Neural progenitor cell (in vitro differentiated cells): ENCODE results near the gene MIER3. TPM values are rescaled to one million over a fixed set of nuclear protein-coding genes. Genes with fewer than 3 reads are reported as not detected.
A peak's percentile ranks its signal among the peaks of the same experiment; 100 is the strongest.

Experiments
- DNase-seq: peaks from one replicate; pipeline ENCODE4 v3.0.0-alpha.2; 2016; ENCODE audit warnings: low spot score
- H2AFZ ChIP-seq: fragments of 200-600 bp; sonication (generic); replicated peaks from 2 replicates; pipeline ENCODE4 v1.6.1; 2016; ENCODE audit warnings: antibody characterized with exemption
- H3F3A ChIP-seq: fragments of 200-600 bp; sonication (generic); 2 replicates; pipeline ENCODE4 v1.6.1; 2016; ENCODE audit warnings: antibody characterized with exemption, low read depth
- H3K27ac ChIP-seq: fragments of 200-600 bp; sonication (generic); 2 replicates; pipeline ENCODE4 v1.5.1; 2016; ENCODE audit warnings: mild to moderate bottlenecking
- H3K27me3 ChIP-seq: fragments of 200-600 bp; sonication (generic); 2 replicates; pipeline ENCODE4 v1.6.1; 2016; ENCODE audit warnings: mild to moderate bottlenecking, moderate library complexity
- H3K36me3 ChIP-seq: fragments of 200-600 bp; sonication (generic); 2 replicates; pipeline ENCODE4 v1.5.1; 2016
- H3K4me1 ChIP-seq: fragments of 200-600 bp; sonication (generic); 2 replicates; pipeline ENCODE4 v1.6.1; 2016; ENCODE audit warnings: mixed run types
- H3K4me2 ChIP-seq: fragments of 200-600 bp; sonication (generic); 2 replicates; pipeline ENCODE4 v1.6.1; 2016
- H3K4me3 ChIP-seq: fragments of 200-600 bp; sonication (generic); 2 replicates; pipeline ENCODE4 v1.5.1; 2016
- H3K79me2 ChIP-seq: fragments of 200-600 bp; sonication (generic); 2 replicates; pipeline ENCODE4 v1.6.1; 2016; ENCODE audit warnings: low read depth
- H3K9ac ChIP-seq: fragments of 200-600 bp; sonication (generic); 2 replicates; pipeline ENCODE4 v1.6.1; 2016
- H3K9me3 ChIP-seq: fragments of 200-600 bp; sonication (generic); 2 replicates; pipeline ENCODE4 v1.5.1; 2016; ENCODE audit warnings: low read depth
- H4K20me1 ChIP-seq: fragments of 200-600 bp; sonication (generic); 2 replicates; pipeline ENCODE4 v1.6.1; 2016; ENCODE audit warnings: low read depth
- H3K27ac Mint-ChIP-seq: 3 replicates; pipeline ENCODE4 v1.8.0; 2021; ENCODE audit warnings: mixed read lengths
- H3K27me3 Mint-ChIP-seq: 2 replicates; pipeline ENCODE4 v1.8.0; 2022; ENCODE audit warnings: low read depth, mild to moderate bottlenecking, inconsistent platforms, moderate library complexity, mixed read lengths; ENCODE audit not compliant: insufficient read depth
- H3K36me3 Mint-ChIP-seq: 3 replicates; pipeline ENCODE4 v1.8.0; 2021; ENCODE audit warnings: mixed read lengths
- H3K4me1 Mint-ChIP-seq: 3 replicates; pipeline ENCODE4 v1.8.0; 2021; ENCODE audit warnings: mixed read lengths
- H3K4me3 Mint-ChIP-seq: 3 replicates; pipeline ENCODE4 v1.8.0; 2021; ENCODE audit warnings: mild to moderate bottlenecking, moderate library complexity, mixed read lengths
- H3K9me3 Mint-ChIP-seq: 3 replicates; pipeline ENCODE4 v1.8.0; 2020; ENCODE audit warnings: mixed read lengths
- EZH2 ChIP-seq: fragments of 200-600 bp; sonication (generic); IDR thresholded peaks from 2 replicates; pipeline ENCODE4 v1.6.1; 2017; ENCODE audit warnings: antibody characterized with exemption, mild to moderate bottlenecking, moderate library complexity
- EZH2phosphoT487 ChIP-seq: fragments of 200-600 bp; sonication (generic); IDR thresholded peaks from 2 replicates; pipeline ENCODE4 v1.6.1; 2017; ENCODE audit warnings: antibody characterized with exemption
- total RNA-seq: library from RNA; depleted of rRNA; stranded (reverse); fragments of >200 nt; gene quantifications from 2 replicates; pipeline ENCODE4 v1.2.3, GENCODE V29; 2015; ENCODE audit warnings: low replicate concordance
- TF ChIP-seq, protein P1 (sequence below): fragments of 200-600 bp; sonication (generic); IDR thresholded peaks from 2 replicates; pipeline ENCODE4 v1.5.1; 2017; ENCODE audit warnings: antibody characterized with exemption, mild to moderate bottlenecking

Gene MIER3
- total RNA-seq, 1 donor from 2014 or later: 106 TPM

- H3F3A ChIP-seq: peaks cover 9% of the 10 kb centered on the region
- Mint-ChIP-seq H3K27me3 (peaks cover 3% of the 10 kb centered on the region), H3K4me1 (peaks cover 11% of the 10 kb centered on the region), H3K9me3 (no peaks in the 10 kb centered on the region), H3K27ac (no peak overlapping the region), H3K36me3 (peaks cover 26% of the 10 kb centered on the region), H3K4me3 (no peak overlapping the region)
- no peak overlapping the region for H3K4me2 ChIP-seq
- peaks cover 58% of the 10 kb centered on the region for H4K20me1 ChIP-seq
- no peaks in the 10 kb centered on the region for H3K9me3 ChIP-seq
- H3K27ac ChIP-seq: no peak overlapping the region
- no peaks in the 10 kb centered on the region for H3K27me3 ChIP-seq
- TF ChIP-seq EZH2 (no peak), EZH2phosphoT487 (no peak)
- TF ChIP-seq, protein P1, sequence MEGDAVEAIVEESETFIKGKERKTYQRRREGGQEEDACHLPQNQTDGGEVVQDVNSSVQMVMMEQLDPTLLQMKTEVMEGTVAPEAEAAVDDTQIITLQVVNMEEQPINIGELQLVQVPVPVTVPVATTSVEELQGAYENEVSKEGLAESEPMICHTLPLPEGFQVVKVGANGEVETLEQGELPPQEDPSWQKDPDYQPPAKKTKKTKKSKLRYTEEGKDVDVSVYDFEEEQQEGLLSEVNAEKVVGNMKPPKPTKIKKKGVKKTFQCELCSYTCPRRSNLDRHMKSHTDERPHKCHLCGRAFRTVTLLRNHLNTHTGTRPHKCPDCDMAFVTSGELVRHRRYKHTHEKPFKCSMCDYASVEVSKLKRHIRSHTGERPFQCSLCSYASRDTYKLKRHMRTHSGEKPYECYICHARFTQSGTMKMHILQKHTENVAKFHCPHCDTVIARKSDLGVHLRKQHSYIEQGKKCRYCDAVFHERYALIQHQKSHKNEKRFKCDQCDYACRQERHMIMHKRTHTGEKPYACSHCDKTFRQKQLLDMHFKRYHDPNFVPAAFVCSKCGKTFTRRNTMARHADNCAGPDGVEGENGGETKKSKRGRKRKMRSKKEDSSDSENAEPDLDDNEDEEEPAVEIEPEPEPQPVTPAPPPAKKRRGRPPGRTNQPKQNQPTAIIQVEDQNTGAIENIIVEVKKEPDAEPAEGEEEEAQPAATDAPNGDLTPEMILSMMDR: no peak
- H3K9ac ChIP-seq: peak overlapping the region; percentile 11
- H3K36me3 ChIP-seq: peaks cover 22% of the 10 kb centered on the region
- peaks cover 80% of the 10 kb centered on the region for H3K79me2 ChIP-seq
- no peak overlapping the region for H3K4me3 ChIP-seq
- no peak overlapping the region for H2AFZ ChIP-seq
- DNase-seq: no peak
- peaks cover 9% of the 10 kb centered on the region for H3K4me1 ChIP-seq
These were observed 4.9 kb downstream of the MIER3 start for GRCh38 chr5:56947052-56947451.

- H3K27ac ChIP-seq: no peak overlapping the region
- Mint-ChIP-seq H3K36me3 (peaks cover 40% of the 10 kb centered on the region), H3K4me1 (no peaks in the 10 kb centered on the region), H3K9me3 (no peaks in the 10 kb centered on the region), H3K27ac (no peak overlapping the region), H3K4me3 (no peak overlapping the region), H3K27me3 (no peaks in the 10 kb centered on the region)
- no peak overlapping the region for H3K9ac ChIP-seq
- H3K4me3 ChIP-seq: no peak overlapping the region
- H3K79me2 ChIP-seq: peaks cover 34% of the 10 kb centered on the region
- H4K20me1 ChIP-seq: peaks cover 38% of the 10 kb centered on the region
- H3K27me3 ChIP-seq: no peaks in the 10 kb centered on the region
- H3K4me2 ChIP-seq: no peak overlapping the region
- H3K4me1 ChIP-seq: no peaks in the 10 kb centered on the region
- H3K9me3 ChIP-seq: no peaks in the 10 kb centered on the region
- H3K36me3 ChIP-seq: peaks cover 28% of the 10 kb centered on the region
- no peak overlapping the region for H2AFZ ChIP-seq
- TF ChIP-seq, protein P1: no peak
- TF ChIP-seq EZH2phosphoT487 (no peak), EZH2 (no peak)
- no peak for DNase-seq
- H3F3A ChIP-seq: no peaks in the 10 kb centered on the region
These were observed 9.9 kb downstream of the MIER3 start for GRCh38 chr5:56941981-56942380.

GRCh38 chr5:56938858-56939257 is 13.1 kb downstream of the MIER3 start:
- H3K27me3 ChIP-seq: no peaks in the 10 kb centered on the region
- H3K27ac Mint-ChIP-seq: no peak overlapping the region
- no peak overlapping the region for H3K27ac ChIP-seq
- peaks cover 32% of the 10 kb centered on the region for H3K36me3 ChIP-seq
- H3K4me3 Mint-ChIP-seq: no peak overlapping the region
- no peaks in the 10 kb centered on the region for H3K4me1 Mint-ChIP-seq
- H3K4me1 ChIP-seq: no peaks in the 10 kb centered on the region
- no peaks in the 10 kb centered on the region for H3K9me3 Mint-ChIP-seq
- H3K4me2 ChIP-seq: no peak overlapping the region
- H4K20me1 ChIP-seq: peaks cover 38% of the 10 kb centered on the region
- no peak for DNase-seq
- peaks cover 36% of the 10 kb centered on the region for H3K36me3 Mint-ChIP-seq
- H3K79me2 ChIP-seq: peaks cover 9% of the 10 kb centered on the region
- no peaks in the 10 kb centered on the region for H3K27me3 Mint-ChIP-seq
- H3K9ac ChIP-seq: no peak overlapping the region
- H2AFZ ChIP-seq: no peak overlapping the region
- TF ChIP-seq, protein P1: no peak
- no peak for TF ChIP-seq EZH2
- no peak for TF ChIP-seq EZH2phosphoT487
- no peaks in the 10 kb centered on the region for H3F3A ChIP-seq
- no peak overlapping the region for H3K4me3 ChIP-seq
- H3K9me3 ChIP-seq: no peaks in the 10 kb centered on the region
